ENCODE measurements around the gene TSPAN18.
A peak's percentile ranks its signal among the peaks of the same experiment; 100 is the strongest.

TSPAN18 gene

GRCh38 chr11:44957776-44958564, 231.2 kb downstream of the TSPAN18 start (continued):
- TF ChIP-seq ZNF404 (tag by site-specific recombination; IDR thresholded peaks at IDR 0.05) = no peak
- TF ChIP-seq PRDM1 (tag by site-specific recombination; IDR thresholded peaks at IDR 0.05) = no peak
- TF ChIP-seq ZSCAN30 (tag by site-specific recombination; IDR thresholded peaks at IDR 0.05) = no peak
- TF ChIP-seq ZNF37A (tag by site-specific recombination; IDR thresholded peaks at IDR 0.05) = no peak
- TF ChIP-seq ZNF664 (tag by site-specific recombination; IDR thresholded peaks at IDR 0.05) = peak; percentile 79; the same call in 1 of the 2 replicates

- Histone ChIP-seq H3K4me1 (ENCODE audit: control insufficient read depth, insufficient read depth, low read length) (no peaks in the 10 kb centered on the region), H3K9me3 (ENCODE audit: control insufficient read depth, insufficient read depth, low read depth, low read length) (no peaks in the 10 kb centered on the region)
- POLR2A ChIA-PET = no interaction called here
Measured at GRCh38 chr11:44959064-44959463, 232.3 kb downstream of the TSPAN18 start.

GRCh38 chr11:44960200-44960845, 233.6 kb downstream of the TSPAN18 start:
- POLR2A ChIA-PET = interaction anchor here (0.7 kb wide), 1 partner anchor 353 kb away, joined by 3 read pairs; no protein-coding TSS in a partner anchor

More at GRCh38 chr11:44959064-44959463, 232.3 kb downstream of the TSPAN18 start:
- no peaks in the 10 kb centered on the region for H3K36me3 ChIP-seq (ENCODE audit: control insufficient read depth in 2 of 2, insufficient read depth in 1 of 2, low read length in 2 of 2)
- no peak overlapping the region for H3K27ac ChIP-seq (ENCODE audit: extremely low read depth, low read depth, low read length)
- no peak overlapping the region for H3K4me3 ChIP-seq (ENCODE audit: low read depth, low read length)
- CTCF ChIA-PET = interaction anchor here (0.6 to 1.4 kb wide), 5 partner anchors 9 to 1046 kb away, joined by 3 to 7 read pairs (median 4); partner anchors contain the start of gene TP53I11
- TF ChIP-seq GFI1B (tag by site-specific recombination; IDR thresholded peaks at IDR 0.05) (no peak), ZSCAN23 (tag by site-specific recombination; IDR thresholded peaks at IDR 0.05) (no peak)

More at GRCh38 chr11:44960200-44960845, 233.6 kb downstream of the TSPAN18 start:
- Histone ChIP-seq H3K4me3 (ENCODE audit: low read depth, low read length) (no peak overlapping the region), H3K36me3 (ENCODE audit: control insufficient read depth in 2 of 2, insufficient read depth in 1 of 2, low read length in 2 of 2) (no peaks in the 10 kb centered on the region), H3K4me1 (ENCODE audit: control insufficient read depth, insufficient read depth, low read length) (no peaks in the 10 kb centered on the region), H3K9me3 (ENCODE audit: control insufficient read depth, insufficient read depth, low read depth, low read length) (no peaks in the 10 kb centered on the region), H3K27ac (ENCODE audit: extremely low read depth, low read depth, low read length) (no peak overlapping the region)
- CTCF ChIA-PET = interaction anchor here (0.8 to 1.4 kb wide), 5 partner anchors 10 to 154 kb away, joined by 3 to 7 read pairs (median 3); partner anchors contain the start of gene TP53I11
- TF ChIP-seq ZIC2 (tag by site-specific recombination; IDR thresholded peaks at IDR 0.05) (peak; percentile 76), PRDM2 (tag by site-specific recombination; IDR thresholded peaks at IDR 0.05; ENCODE audit: borderline replicate concordance) (no peak), ZNF785 (tag by site-specific recombination; IDR thresholded peaks at IDR 0.05) (no peak), ZFP69B (tag by site-specific recombination; IDR thresholded peaks at IDR 0.05) (no peak), ZNF350 (tag by site-specific recombination; IDR thresholded peaks at IDR 0.05) (no peak), OVOL3 (tag by site-specific recombination; IDR thresholded peaks at IDR 0.05) (no peak), ZNF274 (IDR thresholded peaks at IDR 0.05; ENCODE audit: low read length) (no peak), ZNF274 (tag by site-specific recombination; IDR thresholded peaks at IDR 0.05; ENCODE audit: borderline replicate concordance) (no peak), ZNF624 (tag by site-specific recombination; IDR thresholded peaks at IDR 0.05) (no peak), GLIS1 (tag by site-specific recombination; IDR thresholded peaks at IDR 0.05) (peak; percentile 14; the same call in 1 of the 2 replicates)
